HFFc6 (cell line): ENCODE data around the gene OGG1. TPM values are rescaled to one million over a fixed set of nuclear protein-coding genes. Genes with fewer than 3 reads are reported as not detected.

Experiments used
- DNase-seq: peaks from one replicate; pipeline ENCODE4 v3.0.0-alpha.2; 2018
- H3K27ac Mint-ChIP-seq: 2 replicates; pipeline ENCODE4 v1.8.0; 2020; ENCODE audit warnings: mild to moderate bottlenecking, mixed read lengths
- H3K27me3 Mint-ChIP-seq: 2 replicates; pipeline ENCODE4 v1.8.0; 2021; ENCODE audit warnings: mild to moderate bottlenecking, moderate library complexity, mixed read lengths; ENCODE audit not compliant: insufficient read depth
- H3K36me3 Mint-ChIP-seq: 2 replicates; pipeline ENCODE4 v1.8.0; 2021; ENCODE audit warnings: low read depth, mixed read lengths
- H3K4me1 Mint-ChIP-seq: 2 replicates; pipeline ENCODE4 v1.8.0; 2020; ENCODE audit warnings: low read depth, mixed read lengths
- H3K4me3 Mint-ChIP-seq: 2 replicates; pipeline ENCODE4 v1.8.0; 2020; ENCODE audit warnings: mild to moderate bottlenecking, moderate library complexity, mixed read lengths
- H3K9me3 Mint-ChIP-seq: 2 replicates; pipeline ENCODE4 v1.8.0; 2020; ENCODE audit warnings: mild to moderate bottlenecking, mixed read lengths
- CTCF ChIP-seq: fragments of 200-600 bp; sonication (generic); IDR thresholded peaks from 2 replicates; pipeline ENCODE4 v1.5.0; 2021; ENCODE audit warnings: antibody characterized with exemption, mild to moderate bottlenecking
- total RNA-seq, 6 experiments: library from RNA; stranded (reverse); fragmentation: NEBNext Ultra II Directional; extraction: Animal tissue kit (Norgen Biotek cat#: 25700); gene quantifications; 2 replicates in 1 of 6; 3 replicates in 5 of 6; pipeline ENCODE4 v1.2.3, GENCODE V29; 2021

OGG1 gene
- total RNA-seq, 6 experiments from 2014 or later = 17.7 to 26.2 (median 23.7) TPM

- no peak for DNase-seq
- TF ChIP-seq CTCF = peak; percentile 67
- no peak overlapping the region for H3K4me3 Mint-ChIP-seq
- H3K27me3 Mint-ChIP-seq = peaks cover 4% of the 10 kb centered on the region; the same call in 1 of the 2 replicates
- H3K27ac Mint-ChIP-seq = no peak overlapping the region
- H3K9me3 Mint-ChIP-seq = no peaks in the 10 kb centered on the region
- peaks cover 16% of the 10 kb centered on the region for H3K4me1 Mint-ChIP-seq
- H3K36me3 Mint-ChIP-seq = peaks cover 23% of the 10 kb centered on the region
Measured at GRCh38 chr3:9800529-9800928, 50.8 kb downstream of the OGG1 start.

GRCh38 chr3:9803494-9803893, 53.7 kb downstream of the OGG1 start:
- Mint-ChIP-seq H3K4me1 (peaks cover 23% of the 10 kb centered on the region), H3K36me3 (peaks cover 17% of the 10 kb centered on the region), H3K4me3 (no peak overlapping the region), H3K9me3 (no peaks in the 10 kb centered on the region), H3K27ac (peak overlapping the region; percentile 17; the same call in 1 of the 2 replicates), H3K27me3 (peaks cover 7% of the 10 kb centered on the region; the same call in 1 of the 2 replicates)
- TF ChIP-seq CTCF = no peak
- DNase-seq = no peak

GRCh38 chr3:9804996-9805395, 55.2 kb downstream of the OGG1 start:
- TF ChIP-seq CTCF = no peak
- no peak overlapping the region for H3K27ac Mint-ChIP-seq
- no peak for DNase-seq
- H3K36me3 Mint-ChIP-seq = peaks cover 12% of the 10 kb centered on the region
- H3K4me3 Mint-ChIP-seq = no peak overlapping the region
- peaks cover 7% of the 10 kb centered on the region; the same call in 1 of the 2 replicates for H3K27me3 Mint-ChIP-seq
- H3K9me3 Mint-ChIP-seq = no peaks in the 10 kb centered on the region
- H3K4me1 Mint-ChIP-seq = peaks cover 35% of the 10 kb centered on the region

GRCh38 chr3:9806137-9806536, 56.4 kb downstream of the OGG1 start:
- Mint-ChIP-seq H3K27me3 (peaks cover 7% of the 10 kb centered on the region), H3K4me1 (peaks cover 45% of the 10 kb centered on the region), H3K4me3 (no peak overlapping the region), H3K36me3 (peaks cover 14% of the 10 kb centered on the region), H3K27ac (no peak overlapping the region), H3K9me3 (no peaks in the 10 kb centered on the region)
- no peak for DNase-seq
- TF ChIP-seq CTCF = no peak

Other genes with a start within 250 kb of the OGG1 start
- gene LHFPL4, start 196.1 kb upstream of the OGG1 start, total RNA-seq = not detected
- 10 to 100 TPM; 23.5 to 31.0 (median 28.2) TPM for gene MTMR14, start 100.4 kb upstream of the OGG1 start, total RNA-seq
- not detected for gene CPNE9, start 46.1 kb upstream of the OGG1 start, total RNA-seq
- gene BRPF1, start 18.2 kb upstream of the OGG1 start, total RNA-seq = 10 to 100 TPM; 14.4 to 18.4 (median 17.1) TPM
- 10 to 100 TPM; 22.1 to 33.0 (median 28.8) TPM for gene CAMK1, start 20.0 kb downstream of the OGG1 start, total RNA-seq
- gene TADA3, start 42.5 kb downstream of the OGG1 start, total RNA-seq = 10 to 100 TPM; 69.2 to 84.9 (median 77.0) TPM
- 100 to 1,000 TPM; 252 to 303 (median 266) TPM for gene ARPC4, start 43.1 kb downstream of the OGG1 start, total RNA-seq
- 10 to 100 TPM; 14.1 to 20.5 (median 16.0) TPM for gene TTLL3, start 60.3 kb downstream of the OGG1 start, total RNA-seq
- gene RPUSD3, start 94.1 kb downstream of the OGG1 start, total RNA-seq = 10 to 100 TPM; 35.4 to 42.3 (median 38.2) TPM
- not detected for gene CIDEC, start 130.3 kb downstream of the OGG1 start, total RNA-seq
- 10 to 100 TPM; 23.9 to 28.7 (median 26.5) TPM for gene JAGN1, start 140.7 kb downstream of the OGG1 start, total RNA-seq
- under 1 TPM; 0.51 to 0.80 (median 0.65) TPM for gene IL17RE, start 152.9 kb downstream of the OGG1 start, total RNA-seq
- 10 to 100 TPM; 26.3 to 33.6 (median 29.6) TPM for gene IL17RC, start 167.1 kb downstream of the OGG1 start, total RNA-seq
- 10 to 100 TPM; 11.3 to 22.6 (median 12.4) TPM for gene CRELD1, start 183.9 kb downstream of the OGG1 start, total RNA-seq
- gene PRRT3, start 202.5 kb downstream of the OGG1 start, total RNA-seq = 1 to 10 TPM; 4.3 to 9.2 (median 7.7) TPM
- gene EMC3, start 236.9 kb downstream of the OGG1 start, total RNA-seq = 100 to 1,000 TPM in 2 of 6 experiments, 10 to 100 TPM in 4; 82.3 to 119 (median 96.5) TPM